ENCODE results near the gene LZIC.

GRCh38 chr1:9901148-9902059 lies 41.8 kb downstream of the LZIC start:
- no peak for TF ChIP-seq CTCF (conservative IDR thresholded peaks at IDR 0.05; ENCODE audit: low read depth, low read length)
- TF ChIP-seq EZH2 (IDR thresholded peaks at IDR 0.05; ENCODE audit: low read length, unreplicated experiment) = no peak
